ENCODE data around the gene SLC17A5.

SLC17A5 gene

DNA sequence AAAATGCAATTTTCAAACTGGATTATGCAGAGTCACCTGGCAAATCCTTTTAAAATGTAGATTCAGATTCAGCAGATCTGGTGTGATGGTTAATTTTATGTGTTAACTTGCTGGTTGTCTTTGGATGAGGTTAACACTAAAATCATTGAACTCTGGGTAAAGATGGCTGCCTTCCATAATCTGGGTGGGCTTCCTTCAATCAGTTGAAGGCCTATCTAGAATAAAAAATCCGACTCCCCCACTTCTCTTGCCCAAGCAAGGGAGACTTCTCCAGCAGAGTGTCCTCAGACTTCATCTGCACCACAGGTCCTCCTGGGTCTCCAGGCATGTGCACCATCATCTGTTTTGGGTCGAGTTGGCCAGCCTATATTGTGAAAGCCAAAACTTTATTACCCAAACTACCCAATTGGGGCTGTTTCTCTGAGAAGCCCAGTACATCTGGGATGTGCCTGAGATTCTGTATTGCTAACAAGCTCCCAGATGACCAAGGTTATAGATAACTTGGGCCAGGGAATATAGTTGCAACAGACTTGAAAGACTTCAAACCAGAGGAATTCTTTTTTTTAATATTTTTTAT lies 1.6 kb upstream of the SLC17A5 start:
- Histone ChIP-seq H3K4me1 (ENCODE audit: insufficient read depth, low read length, severe bottlenecking) (peaks cover 20% of the 10 kb centered on the region), H3K4me2 (ENCODE audit: low read length) (peak overlapping the region; percentile 98), H3F3A (ENCODE audit: insufficient read depth, low read length) (peaks cover 6% of the 10 kb centered on the region; the same call in 1 of the 2 replicates), H4K20me1 (ENCODE audit: insufficient read depth, low read length) (no peaks in the 10 kb centered on the region), H2AFZ (ENCODE audit: low read length) (no peak overlapping the region), H3K4me3 (ENCODE audit: low read depth, low read length, poor library complexity, severe bottlenecking) (peak overlapping the region; percentile 97), H3K9me2 (ENCODE audit: low read depth, low read length) (no peaks in the 10 kb centered on the region), H3K9me3 (ENCODE audit: low read length) (no peaks in the 10 kb centered on the region), H3K27ac (ENCODE audit: low read depth, low read length, poor library complexity, severe bottlenecking) (peak overlapping the region; percentile 87), H3K27me3 (ENCODE audit: insufficient read depth, low read length) (no peaks in the 10 kb centered on the region), H3K79me2 (ENCODE audit: insufficient read depth, low read length) (no peaks in the 10 kb centered on the region), H3K9ac (ENCODE audit: low read length) (peak overlapping the region; percentile 96), H3K36me3 (ENCODE audit: insufficient read depth, low read length) (no peaks in the 10 kb centered on the region)
- TF ChIP-seq, protein P1, sequence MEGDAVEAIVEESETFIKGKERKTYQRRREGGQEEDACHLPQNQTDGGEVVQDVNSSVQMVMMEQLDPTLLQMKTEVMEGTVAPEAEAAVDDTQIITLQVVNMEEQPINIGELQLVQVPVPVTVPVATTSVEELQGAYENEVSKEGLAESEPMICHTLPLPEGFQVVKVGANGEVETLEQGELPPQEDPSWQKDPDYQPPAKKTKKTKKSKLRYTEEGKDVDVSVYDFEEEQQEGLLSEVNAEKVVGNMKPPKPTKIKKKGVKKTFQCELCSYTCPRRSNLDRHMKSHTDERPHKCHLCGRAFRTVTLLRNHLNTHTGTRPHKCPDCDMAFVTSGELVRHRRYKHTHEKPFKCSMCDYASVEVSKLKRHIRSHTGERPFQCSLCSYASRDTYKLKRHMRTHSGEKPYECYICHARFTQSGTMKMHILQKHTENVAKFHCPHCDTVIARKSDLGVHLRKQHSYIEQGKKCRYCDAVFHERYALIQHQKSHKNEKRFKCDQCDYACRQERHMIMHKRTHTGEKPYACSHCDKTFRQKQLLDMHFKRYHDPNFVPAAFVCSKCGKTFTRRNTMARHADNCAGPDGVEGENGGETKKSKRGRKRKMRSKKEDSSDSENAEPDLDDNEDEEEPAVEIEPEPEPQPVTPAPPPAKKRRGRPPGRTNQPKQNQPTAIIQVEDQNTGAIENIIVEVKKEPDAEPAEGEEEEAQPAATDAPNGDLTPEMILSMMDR (IDR thresholded peaks at IDR 0.05; ENCODE audit: low read length): no peak
- no peak for TF ChIP-seq EZH2 (IDR thresholded peaks at IDR 0.05; ENCODE audit: borderline replicate concordance, low read length)

DNA sequence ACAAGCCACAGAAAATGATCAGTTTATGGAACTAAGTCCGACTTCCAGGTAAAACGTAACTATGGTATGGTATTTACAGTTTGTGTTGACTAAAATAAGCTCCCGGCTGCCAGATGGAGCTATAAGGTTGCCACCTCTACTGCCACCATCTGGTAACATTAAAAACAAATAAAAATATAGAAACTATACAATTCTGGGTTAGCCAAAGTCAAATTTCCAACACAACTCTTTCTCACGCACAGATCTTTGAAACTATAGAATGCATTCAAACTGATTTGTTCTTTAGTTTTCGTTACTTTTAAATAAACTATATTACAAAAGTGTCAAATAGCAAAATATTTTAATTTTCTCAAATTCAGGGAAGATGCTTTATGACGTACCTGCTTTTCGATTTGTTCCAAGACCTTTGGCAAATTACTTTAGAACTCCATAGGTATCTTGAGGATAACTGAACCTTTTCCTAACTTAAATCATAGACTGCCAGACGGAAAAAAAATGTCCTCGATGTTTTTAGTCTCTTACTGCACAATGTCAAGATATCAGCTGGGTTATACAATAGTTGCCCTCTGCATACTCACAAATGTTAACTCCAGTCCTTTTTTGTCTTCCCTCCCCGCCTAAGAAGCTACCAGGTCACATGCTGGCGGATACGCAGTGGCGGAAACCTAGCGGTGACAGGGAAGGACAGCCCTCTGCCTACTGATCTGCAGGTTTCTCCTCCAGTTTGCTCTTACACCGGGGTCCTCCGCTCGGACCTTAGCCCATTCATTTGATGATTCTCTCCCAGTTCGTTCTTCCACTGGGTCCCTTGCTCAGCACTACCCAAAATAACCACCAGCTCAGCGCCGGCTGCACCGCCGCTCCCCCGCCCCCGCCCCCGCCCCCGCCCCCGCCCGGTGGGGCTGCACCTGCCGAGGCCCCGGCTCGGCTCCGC lies 888 bp downstream of the SLC17A5 start:
- H3K36me3 ChIP-seq (ENCODE audit: insufficient read depth, low read length): no peaks in the 10 kb centered on the region
- TF ChIP-seq, protein P1 (IDR thresholded peaks at IDR 0.05; ENCODE audit: low read length): peak; percentile 34; the same call in 1 of the 2 replicates
- no peak for TF ChIP-seq EZH2 (IDR thresholded peaks at IDR 0.05; ENCODE audit: borderline replicate concordance, low read length)
- H3K9ac ChIP-seq (ENCODE audit: low read length): peak overlapping the region; percentile 96
- peak overlapping the region; percentile 87 for H3K27ac ChIP-seq (ENCODE audit: low read depth, low read length, poor library complexity, severe bottlenecking)
- H3F3A ChIP-seq (ENCODE audit: insufficient read depth, low read length): peaks cover 6% of the 10 kb centered on the region; the same call in 1 of the 2 replicates
- H4K20me1 ChIP-seq (ENCODE audit: insufficient read depth, low read length): no peaks in the 10 kb centered on the region
- H3K9me2 ChIP-seq (ENCODE audit: low read depth, low read length): no peaks in the 10 kb centered on the region
- H3K9me3 ChIP-seq (ENCODE audit: low read length): no peaks in the 10 kb centered on the region
- no peaks in the 10 kb centered on the region for H3K27me3 ChIP-seq (ENCODE audit: insufficient read depth, low read length)
- H3K4me2 ChIP-seq (ENCODE audit: low read length): peak overlapping the region; percentile 98
- no peak overlapping the region for H2AFZ ChIP-seq (ENCODE audit: low read length)
- peak overlapping the region; percentile 97 for H3K4me3 ChIP-seq (ENCODE audit: low read depth, low read length, poor library complexity, severe bottlenecking)
- peaks cover 20% of the 10 kb centered on the region for H3K4me1 ChIP-seq (ENCODE audit: insufficient read depth, low read length, severe bottlenecking)
- H3K79me2 ChIP-seq (ENCODE audit: insufficient read depth, low read length): no peaks in the 10 kb centered on the region

DNA sequence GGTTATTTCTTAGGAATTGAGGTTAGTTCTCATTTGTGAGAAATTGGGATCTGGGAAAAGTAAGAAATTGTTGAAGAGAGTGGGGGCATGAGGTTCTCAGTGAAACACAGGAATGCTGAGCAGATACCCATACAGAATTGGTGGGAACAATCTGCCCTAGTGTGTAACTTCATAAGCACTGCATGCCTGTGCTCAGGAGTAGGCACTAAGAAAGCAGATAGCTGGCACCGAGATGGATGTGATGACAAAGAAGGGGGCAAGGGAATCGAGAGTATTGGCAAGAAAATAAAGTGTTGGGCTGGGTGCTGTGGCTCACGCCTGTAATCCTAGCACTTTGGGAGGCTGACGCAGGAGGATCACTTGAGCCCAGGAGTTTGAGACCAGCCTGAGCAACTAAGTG lies 4.0 kb downstream of the SLC17A5 start:
- H3K9me2 ChIP-seq (ENCODE audit: low read depth, low read length): no peaks in the 10 kb centered on the region

More for the DNA sequence above, 4.0 kb downstream of the SLC17A5 start:
- Histone ChIP-seq H3K4me2 (ENCODE audit: low read length) (no peak overlapping the region), H2AFZ (ENCODE audit: low read length) (no peak overlapping the region), H3F3A (ENCODE audit: insufficient read depth, low read length) (peaks cover 6% of the 10 kb centered on the region; the same call in 1 of the 2 replicates), H3K27me3 (ENCODE audit: insufficient read depth, low read length) (no peaks in the 10 kb centered on the region), H3K4me1 (ENCODE audit: insufficient read depth, low read length, severe bottlenecking) (peaks cover 28% of the 10 kb centered on the region), H4K20me1 (ENCODE audit: insufficient read depth, low read length) (no peaks in the 10 kb centered on the region), H3K9ac (ENCODE audit: low read length) (no peak overlapping the region), H3K4me3 (ENCODE audit: low read depth, low read length, poor library complexity, severe bottlenecking) (no peak overlapping the region), H3K27ac (ENCODE audit: low read depth, low read length, poor library complexity, severe bottlenecking) (no peak overlapping the region), H3K79me2 (ENCODE audit: insufficient read depth, low read length) (no peaks in the 10 kb centered on the region), H3K36me3 (ENCODE audit: insufficient read depth, low read length) (no peaks in the 10 kb centered on the region), H3K9me3 (ENCODE audit: low read length) (no peaks in the 10 kb centered on the region)
- TF ChIP-seq EZH2 (IDR thresholded peaks at IDR 0.05; ENCODE audit: borderline replicate concordance, low read length): no peak

Measured in OCI-LY1 (cell line).